ENCODE results near the gene GRIN2D. TPM values are rescaled to one million over a fixed set of nuclear protein-coding genes. Genes with fewer than 3 reads are reported as not detected.

The GRIN2D gene
- polyA plus RNA-seq, 3 donors: 0.13 to 0.29 TPM; not detected in 1

DNA sequence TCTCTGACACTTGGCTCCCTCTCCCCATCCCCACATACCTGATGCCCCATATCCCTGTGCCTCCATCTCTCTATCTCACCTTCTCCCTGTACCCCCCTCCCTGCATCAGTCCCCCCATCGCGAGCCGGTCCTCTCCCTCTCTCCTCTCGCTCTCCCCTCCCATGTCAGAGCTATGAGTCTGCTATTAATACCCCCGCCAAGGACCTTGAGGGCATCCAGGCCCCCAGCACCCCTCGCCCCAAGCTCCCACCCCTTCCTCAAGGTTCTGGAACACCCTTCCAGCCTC, 1.6 kb downstream of the GRIN2D start:
- Mint-ChIP-seq H3K27ac (no peak overlapping the region), H3K36me3 (peaks cover 0 to 10% of the 10 kb centered on the region in 2 donors), H3K27me3 (ENCODE audit: low read depth in 3 of 3) (peaks cover 58 to 69% (median 67%) of the 10 kb centered on the region in 3 donors), H3K4me3 (peak overlapping the region in 1 of 2 donors; percentile 80), H3K4me1 (peaks cover 39% of the 10 kb centered on the region), H3K9me3 (peaks cover 4 to 52% (median 14%) of the 10 kb centered on the region in 7 donors)
- Histone ChIP-seq H3K27ac (ENCODE audit: low read depth in 1 of 2, low read length in 2 of 2) (no peak overlapping the region), H3K4me1 (ENCODE audit: control insufficient read depth in 1 of 2, insufficient read depth in 2 of 2, low read length in 2 of 2) (peaks cover 39 to 46% of the 10 kb centered on the region in 2 donors), H3K9ac (ENCODE audit: insufficient read depth, low read length, poor library complexity, severe bottlenecking) (no peak overlapping the region), H2AFZ (ENCODE audit: insufficient read depth, low read depth, low read length, poor library complexity, severe bottlenecking) (no peak overlapping the region), H3K9me3 (replicated peaks in 1 of 2; ENCODE audit: control insufficient read depth in 1 of 2, insufficient read depth in 1 of 2, low read length in 2 of 2) (peaks cover 4 to 15% of the 10 kb centered on the region in 2 donors), H3K4me3 (replicated peaks in 1 of 3; ENCODE audit: low read depth in 2 of 3, low read length in 3 of 3) (no peak overlapping the region), H3K79me2 (ENCODE audit: insufficient read depth, low read length) (peaks cover 13% of the 10 kb centered on the region), H3K4me2 (replicated peaks; ENCODE audit: extremely low read depth, low read length, poor library complexity, severe bottlenecking) (no peak overlapping the region), H3K36me3 (replicated peaks in 1 of 2; ENCODE audit: control insufficient read depth in 1 of 2, insufficient read depth in 2 of 2, low read length in 2 of 2) (no peaks in the 10 kb centered on the region), H4K20me1 (ENCODE audit: insufficient read depth, low read length) (peaks cover 3% of the 10 kb centered on the region), H3K27me3 (ENCODE audit: control insufficient read depth in 2 of 2, insufficient read depth in 2 of 2, low read length in 2 of 2) (peaks cover 48 to 59% of the 10 kb centered on the region in 2 donors)
- intact Hi-C loops (cut with micrococcal nuclease): loop anchor here in 1 of 2 donors (10.0 kb wide), 1 partner anchor 50 kb away; the partner anchor contains the start of gene GRWD1
- 10% methylated on average over 2 of the region's 6 CpGs for WGBS (ENCODE audit: insufficient coverage)
- no peak for DNase-seq
- TF ChIP-seq, protein P1, sequence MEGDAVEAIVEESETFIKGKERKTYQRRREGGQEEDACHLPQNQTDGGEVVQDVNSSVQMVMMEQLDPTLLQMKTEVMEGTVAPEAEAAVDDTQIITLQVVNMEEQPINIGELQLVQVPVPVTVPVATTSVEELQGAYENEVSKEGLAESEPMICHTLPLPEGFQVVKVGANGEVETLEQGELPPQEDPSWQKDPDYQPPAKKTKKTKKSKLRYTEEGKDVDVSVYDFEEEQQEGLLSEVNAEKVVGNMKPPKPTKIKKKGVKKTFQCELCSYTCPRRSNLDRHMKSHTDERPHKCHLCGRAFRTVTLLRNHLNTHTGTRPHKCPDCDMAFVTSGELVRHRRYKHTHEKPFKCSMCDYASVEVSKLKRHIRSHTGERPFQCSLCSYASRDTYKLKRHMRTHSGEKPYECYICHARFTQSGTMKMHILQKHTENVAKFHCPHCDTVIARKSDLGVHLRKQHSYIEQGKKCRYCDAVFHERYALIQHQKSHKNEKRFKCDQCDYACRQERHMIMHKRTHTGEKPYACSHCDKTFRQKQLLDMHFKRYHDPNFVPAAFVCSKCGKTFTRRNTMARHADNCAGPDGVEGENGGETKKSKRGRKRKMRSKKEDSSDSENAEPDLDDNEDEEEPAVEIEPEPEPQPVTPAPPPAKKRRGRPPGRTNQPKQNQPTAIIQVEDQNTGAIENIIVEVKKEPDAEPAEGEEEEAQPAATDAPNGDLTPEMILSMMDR (IDR thresholded peaks at IDR 0.05): no peak

DNA sequence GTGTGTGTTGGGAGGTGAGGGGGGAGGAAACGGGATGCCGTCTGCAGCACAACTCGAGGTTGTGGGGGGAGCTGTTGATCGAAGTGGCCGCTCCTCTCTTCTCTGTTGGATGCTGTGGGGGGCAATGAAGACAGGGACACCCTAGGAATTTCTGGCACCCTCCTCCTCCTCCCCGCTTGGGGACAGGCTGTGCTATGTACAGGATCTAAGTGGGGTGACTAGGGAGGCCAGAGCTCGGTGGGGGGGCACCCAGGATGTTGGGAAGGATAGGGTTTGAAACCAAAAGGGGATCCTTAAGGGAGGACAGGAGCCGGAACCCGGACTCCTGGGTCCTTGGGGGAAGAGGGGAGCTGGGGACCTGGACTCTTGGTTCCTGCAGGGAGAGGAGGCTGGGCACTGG, 2.0 kb downstream of the GRIN2D start:
- Histone ChIP-seq H3K9ac (ENCODE audit: insufficient read depth, low read length, poor library complexity, severe bottlenecking) (no peak overlapping the region), H3K4me1 (ENCODE audit: control insufficient read depth in 1 of 2, insufficient read depth in 2 of 2, low read length in 2 of 2) (peaks cover 38 to 46% of the 10 kb centered on the region in 2 donors), H4K20me1 (ENCODE audit: insufficient read depth, low read length) (no peaks in the 10 kb centered on the region), H2AFZ (ENCODE audit: insufficient read depth, low read depth, low read length, poor library complexity, severe bottlenecking) (no peak overlapping the region), H3K4me2 (replicated peaks; ENCODE audit: extremely low read depth, low read length, poor library complexity, severe bottlenecking) (no peak overlapping the region), H3K4me3 (replicated peaks in 1 of 3; ENCODE audit: low read depth in 2 of 3, low read length in 3 of 3) (no peak overlapping the region), H3K79me2 (ENCODE audit: insufficient read depth, low read length) (peaks cover 9% of the 10 kb centered on the region), H3K9me3 (replicated peaks in 1 of 2; ENCODE audit: control insufficient read depth in 1 of 2, insufficient read depth in 1 of 2, low read length in 2 of 2) (peaks cover 4 to 15% of the 10 kb centered on the region in 2 donors), H3K27ac (ENCODE audit: low read depth in 1 of 2, low read length in 2 of 2) (no peak overlapping the region), H3K36me3 (replicated peaks in 1 of 2; ENCODE audit: control insufficient read depth in 1 of 2, insufficient read depth in 2 of 2, low read length in 2 of 2) (no peaks in the 10 kb centered on the region), H3K27me3 (ENCODE audit: control insufficient read depth in 2 of 2, insufficient read depth in 2 of 2, low read length in 2 of 2) (peaks cover 48 to 59% of the 10 kb centered on the region in 2 donors)
- no peak for DNase-seq
- TF ChIP-seq, protein P1 (IDR thresholded peaks at IDR 0.05): no peak
- H3K9me3 Mint-ChIP-seq: peaks cover 4 to 52% (median 14%) of the 10 kb centered on the region in 7 donors
- peak overlapping the region in 1 of 7 donors; percentile 80 for H3K27ac Mint-ChIP-seq
- H3K4me3 Mint-ChIP-seq: peak overlapping the region in 1 of 2 donors; percentile 80
- 38% methylated on average over 3 of the region's 9 CpGs for WGBS (ENCODE audit: insufficient coverage)
- peaks cover 40% of the 10 kb centered on the region for H3K4me1 Mint-ChIP-seq
- peaks cover 57 to 69% (median 67%) of the 10 kb centered on the region in 3 donors for H3K27me3 Mint-ChIP-seq (ENCODE audit: low read depth in 3 of 3)
- peaks cover 0 to 10% of the 10 kb centered on the region in 2 donors for H3K36me3 Mint-ChIP-seq
- intact Hi-C loops (cut with micrococcal nuclease): loop anchor here in 1 of 2 donors (10.0 kb wide), 1 partner anchor 49 kb away; the partner anchor contains the start of gene GRWD1
